GM23338 (cell line): ENCODE measurements around the gene RPP21. TPM values are rescaled to one million over a fixed set of nuclear protein-coding genes. Genes with fewer than 3 reads are reported as not detected.

Experiments used
- ATAC-seq: fragments of 200-7000 bp; cut with Tn5 transposase; 3 replicates; pipeline ENCODE4 v1.9.1; 2020
- DNase-seq: peaks from one replicate; pipeline ENCODE4 v3.0.0-alpha.2; 2015; ENCODE audit warnings: low spot score
- H2AFZ ChIP-seq: fragments of 200-600 bp; sonication (generic); 2 replicates; pipeline ENCODE4 v1.8.0; 2016; ENCODE audit warnings: antibody characterized with exemption, mild to moderate bottlenecking, moderate library complexity
- H3F3A ChIP-seq: fragments of 200-600 bp; sonication (generic); replicated peaks from 2 replicates; pipeline ENCODE4 v1.8.0; 2017; ENCODE audit warnings: antibody characterized with exemption, mixed run types, low read depth
- H3K27ac ChIP-seq: fragments of 200-600 bp; sonication (generic); 2 replicates; pipeline ENCODE4 v1.6.1; 2016; ENCODE audit warnings: low read depth
- H3K27me3 ChIP-seq: fragments of 200-600 bp; sonication (generic); 2 replicates; pipeline ENCODE4 v1.8.0; 2016; ENCODE audit warnings: mild to moderate bottlenecking, mixed run types, moderate library complexity; ENCODE audit not compliant: insufficient read depth
- H3K36me3 ChIP-seq: fragments of 200-600 bp; sonication (generic); 2 replicates; pipeline ENCODE4 v1.8.0; 2016; ENCODE audit warnings: mild to moderate bottlenecking; ENCODE audit not compliant: insufficient read depth
- H3K4me1 ChIP-seq: fragments of 200-600 bp; sonication (generic); 2 replicates; pipeline ENCODE4 v1.8.0; 2016; ENCODE audit warnings: mild to moderate bottlenecking, moderate library complexity; ENCODE audit not compliant: insufficient read depth
- H3K4me2 ChIP-seq: fragments of 200-600 bp; sonication (generic); 2 replicates; pipeline ENCODE4 v1.7.1; 2017; ENCODE audit warnings: mixed run types
- H3K4me3 ChIP-seq: fragments of 200-600 bp; sonication (generic); 2 replicates; pipeline ENCODE4 v1.6.1; 2016; ENCODE audit warnings: mixed run types
- H3K79me2 ChIP-seq: fragments of 200-600 bp; sonication (generic); replicated peaks from 2 replicates; pipeline ENCODE4 v1.8.0; 2017; ENCODE audit warnings: mild to moderate bottlenecking; ENCODE audit not compliant: insufficient read depth
- H3K9me2 ChIP-seq: fragments of 200-600 bp; sonication (generic); 2 replicates; pipeline ENCODE4 v1.8.0; 2017; ENCODE audit not compliant: insufficient read depth
- H4K20me1 ChIP-seq: fragments of 200-600 bp; sonication (generic); replicated peaks from 2 replicates; pipeline ENCODE4 v1.8.0; 2017; ENCODE audit warnings: mild to moderate bottlenecking; ENCODE audit not compliant: insufficient read depth
- H3K27ac Mint-ChIP-seq: 2 replicates; pipeline ENCODE4 v1.8.0; 2020; ENCODE audit warnings: inconsistent platforms, mild to moderate bottlenecking, moderate library complexity, mixed read lengths
- H3K27me3 Mint-ChIP-seq: 3 replicates; pipeline ENCODE4 v1.8.0; 2022; ENCODE audit warnings: low read depth, mild to moderate bottlenecking, moderate library complexity, mixed read lengths, inconsistent platforms; ENCODE audit not compliant: insufficient read depth, poor library complexity
- H3K36me3 Mint-ChIP-seq: 3 replicates; pipeline ENCODE4 v1.8.0; 2021; ENCODE audit warnings: low read depth, mild to moderate bottlenecking, inconsistent platforms, moderate library complexity, mixed read lengths
- H3K4me1 Mint-ChIP-seq: 3 replicates; pipeline ENCODE4 v1.8.0; 2020; ENCODE audit warnings: mild to moderate bottlenecking, inconsistent platforms, mixed read lengths
- H3K4me3 Mint-ChIP-seq: 3 replicates; pipeline ENCODE4 v1.8.0; 2021; ENCODE audit warnings: moderate library complexity, mild to moderate bottlenecking, inconsistent platforms, mixed read lengths
- H3K9me3 Mint-ChIP-seq: 3 replicates; pipeline ENCODE4 v1.8.0; 2020; ENCODE audit warnings: moderate library complexity, mild to moderate bottlenecking, inconsistent platforms, mixed read lengths
- CREB1 ChIP-seq: fragments of 250-450 bp; sonication (Bioruptor Pico); IDR thresholded peaks from 2 replicates; pipeline ENCODE4 v1.5.0; 2020; ENCODE audit warnings: low read depth, mild to moderate bottlenecking, moderate library complexity
- JUNB ChIP-seq: IDR thresholded peaks from one replicate; pipeline ENCODE4 v1.6.1; 2016; ENCODE audit warnings: antibody characterized with exemption; ENCODE audit not compliant: unreplicated experiment
- STAT1 ChIP-seq: IDR thresholded peaks from one replicate; pipeline ENCODE4 v1.6.1; 2016; ENCODE audit warnings: antibody characterized with exemption; ENCODE audit not compliant: unreplicated experiment
- ZNF331 ChIP-seq: fragments of 250-450 bp; sonication (Bioruptor Pico); IDR thresholded peaks from 2 replicates; pipeline ENCODE4 v1.5.0; 2020; ENCODE audit warnings: low read depth, mild to moderate bottlenecking, moderate library complexity
- polyA plus RNA-seq: library from polyadenylated mRNA; unstranded; fragments of >200 nt; fragmentation: Nextera tagmentation; extraction: Ambion mirVana; gene quantifications from 2 replicates; pipeline ENCODE4 v1.2.1, GENCODE V29; 2016
- total RNA-seq: library from RNA; depleted of rRNA; stranded (reverse); fragments of >200 nt; shearing (Covaris generic); gene quantifications from 2 replicates; pipeline ENCODE4 v1.2.3, GENCODE V29; 2014
- TF ChIP-seq, protein P1 (sequence below): IDR thresholded peaks from one replicate; pipeline ENCODE4 v1.6.1; 2018; ENCODE audit warnings: antibody characterized with exemption; ENCODE audit not compliant: unreplicated experiment
- TF ChIP-seq, protein P2 (sequence below): IDR thresholded peaks from 2 replicates; pipeline ENCODE4 v1.6.1; 2016; ENCODE audit warnings: antibody characterized with exemption

The RPP21 gene
- total and polyA plus RNA-seq, 2 experiments from 2014 or later = 63.7 to 161 TPM

DNA sequence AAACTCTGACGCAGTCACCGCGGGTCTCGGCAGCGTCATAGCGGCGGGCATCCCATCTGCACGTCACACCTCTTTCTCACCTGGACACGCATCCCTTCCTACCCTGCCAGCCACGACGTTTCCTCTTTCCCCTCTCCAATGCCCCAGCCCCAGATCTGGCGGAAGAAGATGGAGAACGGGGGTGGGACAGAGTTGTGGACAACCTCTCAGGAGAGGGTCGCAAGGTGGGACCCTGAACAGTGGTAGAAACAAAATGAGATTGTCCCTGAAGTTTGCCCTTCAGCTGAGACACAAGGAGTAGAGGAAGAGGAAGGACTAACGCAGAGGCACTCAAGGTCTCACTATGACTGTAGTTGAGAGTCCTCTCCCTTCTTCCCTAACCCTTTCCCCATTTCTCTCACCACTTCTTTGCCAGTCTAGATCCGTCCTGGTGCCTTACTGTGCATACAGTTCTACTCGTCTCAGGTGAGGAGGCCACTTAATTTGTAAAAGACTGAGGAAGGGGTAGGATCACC lies 17.7 kb upstream of the RPP21 start:
- Histone ChIP-seq H3K27me3 (no peaks in the 10 kb centered on the region), H4K20me1 (no peaks in the 10 kb centered on the region; the same call in none of the 2 replicates), H3K27ac (no peak overlapping the region), H3K36me3 (peaks cover 17% of the 10 kb centered on the region), H2AFZ (peak overlapping the region; percentile 69), H3K4me2 (peak overlapping the region; percentile 77), H3K4me1 (peaks cover 23% of the 10 kb centered on the region), H3K79me2 (peaks cover 50% of the 10 kb centered on the region), H3K9me2 (no peaks in the 10 kb centered on the region), H3F3A (no peaks in the 10 kb centered on the region), H3K4me3 (peak overlapping the region; percentile 61)
- Mint-ChIP-seq H3K9me3 (no peaks in the 10 kb centered on the region), H3K36me3 (peaks cover 40% of the 10 kb centered on the region), H3K4me3 (peak overlapping the region; percentile 90), H3K27me3 (peaks cover 15% of the 10 kb centered on the region), H3K4me1 (peaks cover 35% of the 10 kb centered on the region), H3K27ac (peak overlapping the region; percentile 92)
- DNase-seq (no peak), ATAC-seq (no peak)
- TF ChIP-seq CREB1 (CRISPR knock-in tag) (peak; percentile 92; the same call in 1 of the 2 replicates), STAT1 (no peak), ZNF331 (CRISPR knock-in tag) (no peak)
- TF ChIP-seq, protein P1, sequence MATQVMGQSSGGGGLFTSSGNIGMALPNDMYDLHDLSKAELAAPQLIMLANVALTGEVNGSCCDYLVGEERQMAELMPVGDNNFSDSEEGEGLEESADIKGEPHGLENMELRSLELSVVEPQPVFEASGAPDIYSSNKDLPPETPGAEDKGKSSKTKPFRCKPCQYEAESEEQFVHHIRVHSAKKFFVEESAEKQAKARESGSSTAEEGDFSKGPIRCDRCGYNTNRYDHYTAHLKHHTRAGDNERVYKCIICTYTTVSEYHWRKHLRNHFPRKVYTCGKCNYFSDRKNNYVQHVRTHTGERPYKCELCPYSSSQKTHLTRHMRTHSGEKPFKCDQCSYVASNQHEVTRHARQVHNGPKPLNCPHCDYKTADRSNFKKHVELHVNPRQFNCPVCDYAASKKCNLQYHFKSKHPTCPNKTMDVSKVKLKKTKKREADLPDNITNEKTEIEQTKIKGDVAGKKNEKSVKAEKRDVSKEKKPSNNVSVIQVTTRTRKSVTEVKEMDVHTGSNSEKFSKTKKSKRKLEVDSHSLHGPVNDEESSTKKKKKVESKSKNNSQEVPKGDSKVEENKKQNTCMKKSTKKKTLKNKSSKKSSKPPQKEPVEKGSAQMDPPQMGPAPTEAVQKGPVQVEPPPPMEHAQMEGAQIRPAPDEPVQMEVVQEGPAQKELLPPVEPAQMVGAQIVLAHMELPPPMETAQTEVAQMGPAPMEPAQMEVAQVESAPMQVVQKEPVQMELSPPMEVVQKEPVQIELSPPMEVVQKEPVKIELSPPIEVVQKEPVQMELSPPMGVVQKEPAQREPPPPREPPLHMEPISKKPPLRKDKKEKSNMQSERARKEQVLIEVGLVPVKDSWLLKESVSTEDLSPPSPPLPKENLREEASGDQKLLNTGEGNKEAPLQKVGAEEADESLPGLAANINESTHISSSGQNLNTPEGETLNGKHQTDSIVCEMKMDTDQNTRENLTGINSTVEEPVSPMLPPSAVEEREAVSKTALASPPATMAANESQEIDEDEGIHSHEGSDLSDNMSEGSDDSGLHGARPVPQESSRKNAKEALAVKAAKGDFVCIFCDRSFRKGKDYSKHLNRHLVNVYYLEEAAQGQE = no peak

- no peak overlapping the region for H3K4me3 ChIP-seq
- peaks cover 11% of the 10 kb centered on the region for H3K27me3 Mint-ChIP-seq
- no peak overlapping the region for H3K27ac ChIP-seq
- ATAC-seq (no peak), DNase-seq (no peak)
- TF ChIP-seq, protein P2, sequence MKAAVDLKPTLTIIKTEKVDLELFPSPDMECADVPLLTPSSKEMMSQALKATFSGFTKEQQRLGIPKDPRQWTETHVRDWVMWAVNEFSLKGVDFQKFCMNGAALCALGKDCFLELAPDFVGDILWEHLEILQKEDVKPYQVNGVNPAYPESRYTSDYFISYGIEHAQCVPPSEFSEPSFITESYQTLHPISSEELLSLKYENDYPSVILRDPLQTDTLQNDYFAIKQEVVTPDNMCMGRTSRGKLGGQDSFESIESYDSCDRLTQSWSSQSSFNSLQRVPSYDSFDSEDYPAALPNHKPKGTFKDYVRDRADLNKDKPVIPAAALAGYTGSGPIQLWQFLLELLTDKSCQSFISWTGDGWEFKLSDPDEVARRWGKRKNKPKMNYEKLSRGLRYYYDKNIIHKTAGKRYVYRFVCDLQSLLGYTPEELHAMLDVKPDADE = no peak
- TF ChIP-seq JUNB = no peak
- no peak for TF ChIP-seq STAT1
- peaks cover 22% of the 10 kb centered on the region for H3K36me3 ChIP-seq
- H3K4me2 ChIP-seq = no peak overlapping the region
- peaks cover 39% of the 10 kb centered on the region for H3K79me2 ChIP-seq
- peaks cover 42% of the 10 kb centered on the region for H3K36me3 Mint-ChIP-seq
- no peaks in the 10 kb centered on the region; the same call in none of the 2 replicates for H4K20me1 ChIP-seq
- peaks cover 24% of the 10 kb centered on the region for H3K4me1 Mint-ChIP-seq
- H3K27me3 ChIP-seq = no peaks in the 10 kb centered on the region
- no peaks in the 10 kb centered on the region for H3K9me3 Mint-ChIP-seq
- peaks cover 14% of the 10 kb centered on the region for H3K4me1 ChIP-seq
- H2AFZ ChIP-seq = no peak overlapping the region
- H3K27ac Mint-ChIP-seq = no peak overlapping the region
- no peak overlapping the region for H3K4me3 Mint-ChIP-seq
- H3K9me2 ChIP-seq = no peaks in the 10 kb centered on the region
- no peaks in the 10 kb centered on the region for H3F3A ChIP-seq
These were observed 16.6 kb upstream of the RPP21 start for GRCh38 chr6:30328397-30328796.
